Tibial nerve (tissue), 4 donors: ENCODE data around the gene CLCN7.

Experiments
- CTCF ChIP-seq, 5 experiments: fragments of 200-600 bp in 3 of 5; fragments of 450-650 bp in 2 of 5; sonication (generic) in 3 of 5; IDR thresholded peaks; one replicate each; pipeline ENCODE4 v1.5.1; 2016 to 2019; ENCODE audit warnings: antibody characterized with exemption in 5 of 5, mild to moderate bottlenecking in 3 of 5, moderate library complexity in 2 of 5
- EP300 ChIP-seq, 2 donors: sonication (generic); formaldehyde crosslinking; IDR thresholded peaks; one replicate each; pipeline ENCODE4 v1.6.1; 2017; ENCODE audit warnings: antibody characterized with exemption in 2 of 2, mild to moderate bottlenecking in 1 of 2
- POLR2A ChIP-seq, 2 donors: fragments of 450-650 bp; IDR thresholded peaks; one replicate each; pipeline ENCODE4 v1.6.1; 2017; ENCODE audit warnings: antibody characterized with exemption in 2 of 2, mild to moderate bottlenecking in 2 of 2, moderate library complexity in 2 of 2

- TF ChIP-seq CTCF (IDR thresholded peaks at IDR 0.05) (no peak), POLR2A (IDR thresholded peaks at IDR 0.05) (no peak), EP300 (IDR thresholded peaks at IDR 0.05) (no peak)
These were observed 45.2 kb downstream of the CLCN7 start for GRCh38 chr16:1429631-1430030.
